ENCODE results near the gene SPSB1.

Gene SPSB1

GRCh38 chr1:9292361-9293240 lies at the start of gene SPSB1:
Gene SPSB1 (plus strand): TSS chr1:9292894. CDS start chr1:9355892, 62,998 bp downstream.
- no peaks in the 10 kb centered on the region for H3K27me3 ChIP-seq (ENCODE audit: insufficient read depth, poor library complexity, severe bottlenecking)
- ATAC-seq (ENCODE audit: low read depth) (peak; percentile 40), DNase-seq (ENCODE audit: low spot score) (no peak)
- H3K9me3 ChIP-seq (ENCODE audit: severe bottlenecking): peaks cover 7% of the 10 kb centered on the region
- no peaks in the 10 kb centered on the region for H3K36me3 ChIP-seq (ENCODE audit: low read depth)
- H3K4me3 ChIP-seq (ENCODE audit: severe bottlenecking): peak within 1 kb of the TSS; percentile 91
- peak within 1 kb of the TSS; percentile 67 for H3K27ac ChIP-seq (ENCODE audit: poor library complexity, severe bottlenecking)
- H3K4me1 ChIP-seq (ENCODE audit: insufficient read depth, poor library complexity, severe bottlenecking): peaks cover 19% of the 10 kb centered on the region
- TF ChIP-seq CTCF (IDR thresholded peaks at IDR 0.05; ENCODE audit: poor library complexity, severe bottlenecking): no peak

GRCh38 chr1:9243066-9243739 lies 49.5 kb upstream of the SPSB1 start:
- no peak for ATAC-seq (ENCODE audit: low read depth)

GRCh38 chr1:9244501-9245229 lies 48.0 kb upstream of the SPSB1 start:
- Histone ChIP-seq H3K36me3 (ENCODE audit: low read depth) (no peaks in the 10 kb centered on the region), H3K4me1 (ENCODE audit: insufficient read depth, poor library complexity, severe bottlenecking) (no peaks in the 10 kb centered on the region), H3K4me3 (ENCODE audit: severe bottlenecking) (no peak overlapping the region), H3K27ac (ENCODE audit: poor library complexity, severe bottlenecking) (no peak overlapping the region), H3K9me3 (ENCODE audit: severe bottlenecking) (no peaks in the 10 kb centered on the region), H3K27me3 (ENCODE audit: insufficient read depth, poor library complexity, severe bottlenecking) (no peaks in the 10 kb centered on the region)
- ATAC-seq (ENCODE audit: low read depth): no peak
- TF ChIP-seq CTCF (IDR thresholded peaks at IDR 0.05; ENCODE audit: poor library complexity, severe bottlenecking): no peak
- DNase-seq (ENCODE audit: low spot score): no peak

More at GRCh38 chr1:9243066-9243739, 49.5 kb upstream of the SPSB1 start:
- TF ChIP-seq CTCF (IDR thresholded peaks at IDR 0.05; ENCODE audit: poor library complexity, severe bottlenecking): no peak
- no peak overlapping the region for H3K4me3 ChIP-seq (ENCODE audit: severe bottlenecking)
- no peak for DNase-seq (ENCODE audit: low spot score)
- H3K27me3 ChIP-seq (ENCODE audit: insufficient read depth, poor library complexity, severe bottlenecking): no peaks in the 10 kb centered on the region
- no peaks in the 10 kb centered on the region for H3K9me3 ChIP-seq (ENCODE audit: severe bottlenecking)
- H3K4me1 ChIP-seq (ENCODE audit: insufficient read depth, poor library complexity, severe bottlenecking): no peaks in the 10 kb centered on the region
- H3K36me3 ChIP-seq (ENCODE audit: low read depth): no peaks in the 10 kb centered on the region
- H3K27ac ChIP-seq (ENCODE audit: poor library complexity, severe bottlenecking): no peak overlapping the region

DNA sequence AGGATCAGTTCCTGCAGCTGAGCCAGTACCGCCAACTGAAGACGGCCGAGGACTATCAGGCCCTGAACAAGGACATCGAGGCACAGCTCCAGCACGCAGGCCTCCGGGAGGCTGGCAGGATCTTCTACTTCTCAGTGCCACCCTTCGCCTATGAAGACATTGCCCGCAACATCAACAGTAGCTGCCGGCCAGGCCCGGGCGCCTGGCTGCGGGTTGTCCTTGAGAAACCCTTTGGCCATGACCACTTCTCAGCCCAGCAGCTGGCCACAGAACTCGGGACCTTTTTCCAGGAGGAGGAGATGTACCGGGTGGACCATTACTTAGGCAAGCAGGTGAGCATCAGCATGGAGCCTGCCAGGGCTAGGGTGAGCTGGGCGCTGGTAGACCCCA lies 47.5 kb upstream of the SPSB1 start:
- ATAC-seq (ENCODE audit: low read depth): no peak
- no peak overlapping the region for H3K27ac ChIP-seq (ENCODE audit: poor library complexity, severe bottlenecking)
- no peaks in the 10 kb centered on the region for H3K27me3 ChIP-seq (ENCODE audit: insufficient read depth, poor library complexity, severe bottlenecking)
- H3K36me3 ChIP-seq (ENCODE audit: low read depth): no peaks in the 10 kb centered on the region
- H3K4me3 ChIP-seq (ENCODE audit: severe bottlenecking): no peak overlapping the region
- H3K4me1 ChIP-seq (ENCODE audit: insufficient read depth, poor library complexity, severe bottlenecking): no peaks in the 10 kb centered on the region
- DNase-seq (ENCODE audit: low spot score): no peak
- no peak for TF ChIP-seq CTCF (IDR thresholded peaks at IDR 0.05; ENCODE audit: poor library complexity, severe bottlenecking)
- no peaks in the 10 kb centered on the region for H3K9me3 ChIP-seq (ENCODE audit: severe bottlenecking)
